Loucy (cell line): ENCODE measurements around the gene DLL4.

Experiments
- H2AFZ ChIP-seq: fragments of 200-600 bp; sonication (generic); 2 replicates; pipeline ENCODE4 v1.6.0; 2016; ENCODE audit warnings: antibody characterized with exemption, mild to moderate bottlenecking, low read length, moderate library complexity
- H3F3A ChIP-seq: fragments of 200-600 bp; 2 replicates; pipeline ENCODE4 v1.6.0; 2016; ENCODE audit warnings: antibody characterized with exemption, low read depth, mild to moderate bottlenecking
- H3K27me3 ChIP-seq: fragments of 200-600 bp; sonication (generic); 2 replicates; pipeline ENCODE4 v1.6.1; 2014; ENCODE audit warnings: low read length, mild to moderate bottlenecking; ENCODE audit not compliant: insufficient read depth, poor library complexity, severe bottlenecking
- H3K36me3 ChIP-seq: fragments of 200-600 bp; sonication (generic); 2 replicates; pipeline ENCODE4 v1.6.1; 2016; ENCODE audit warnings: low read length; ENCODE audit not compliant: insufficient read depth
- H3K4me1 ChIP-seq: fragments of 200-600 bp; sonication (generic); 2 replicates; pipeline ENCODE4 v1.5.1; 2014; ENCODE audit warnings: low read length, mild to moderate bottlenecking; ENCODE audit not compliant: insufficient read depth, poor library complexity, severe bottlenecking
- H3K4me2 ChIP-seq: fragments of 200-600 bp; sonication (generic); 2 replicates; pipeline ENCODE4 v1.6.0; 2014; ENCODE audit warnings: antibody characterized with exemption, low read length, low read depth, mild to moderate bottlenecking; ENCODE audit not compliant: poor library complexity, severe bottlenecking
- H3K4me3 ChIP-seq: fragments of 200-600 bp; sonication (generic); 2 replicates; pipeline ENCODE4 v1.5.1; 2014; ENCODE audit warnings: low read length, mild to moderate bottlenecking, mixed read lengths; ENCODE audit not compliant: poor library complexity, severe bottlenecking
- H3K79me2 ChIP-seq: fragments of 200-600 bp; sonication (generic); 2 replicates; pipeline ENCODE4 v1.6.1; 2014; ENCODE audit warnings: low read length; ENCODE audit not compliant: insufficient read depth
- H3K9ac ChIP-seq: fragments of 200-600 bp; sonication (generic); 2 replicates; pipeline ENCODE4 v1.6.0; 2014; ENCODE audit warnings: mild to moderate bottlenecking, low read depth, low read length, moderate library complexity; ENCODE audit not compliant: poor library complexity, severe bottlenecking
- H3K9me2 ChIP-seq: fragments of 200-600 bp; sonication (generic); replicated peaks from 2 replicates; pipeline ENCODE4 v1.6.1; 2016; ENCODE audit warnings: low read depth, low read length, mixed read lengths
- H3K9me3 ChIP-seq: fragments of 200-600 bp; sonication (generic); 2 replicates; pipeline ENCODE4 v1.6.1; 2014; ENCODE audit warnings: mild to moderate bottlenecking, antibody characterized with exemption, low read length, low read depth; ENCODE audit not compliant: insufficient read depth
- H4K20me1 ChIP-seq: fragments of 200-600 bp; sonication (generic); 2 replicates; pipeline ENCODE4 v1.6.0; 2014; ENCODE audit warnings: antibody characterized with exemption, low read length, mild to moderate bottlenecking; ENCODE audit not compliant: insufficient read depth, poor library complexity, severe bottlenecking
- CTCF ChIP-seq: fragments of 200-600 bp; sonication (generic); conservative IDR thresholded peaks from 2 replicates; pipeline ENCODE4 v1.5.1; 2014; ENCODE audit warnings: mild to moderate bottlenecking, antibody characterized with exemption, low read length
- EZH2phosphoT487 ChIP-seq: fragments of 200-600 bp; IDR thresholded peaks from 2 replicates; pipeline ENCODE4 v1.6.1; 2018; ENCODE audit warnings: antibody characterized with exemption, mild to moderate bottlenecking, moderate library complexity, borderline replicate concordance

DLL4 gene

GRCh38 chr15:40927495-40927872, 1.7 kb upstream of the DLL4 start:
- Histone ChIP-seq H3K9ac (no peak overlapping the region), H3K4me1 (peaks cover 34% of the 10 kb centered on the region), H3K9me2 (no peaks in the 10 kb centered on the region), H2AFZ (0 out of 2 replicates have a peak overlapping the region, but pooled peaks have one; percentile 79), H3K27me3 (peaks cover 16% of the 10 kb centered on the region), H3K4me3 (peak overlapping the region; percentile 74), H3K9me3 (no peaks in the 10 kb centered on the region), H3F3A (no peaks in the 10 kb centered on the region), H3K4me2 (peak overlapping the region; percentile 92), H3K36me3 (no peaks in the 10 kb centered on the region), H3K79me2 (no peaks in the 10 kb centered on the region), H4K20me1 (no peaks in the 10 kb centered on the region)
- no peak for TF ChIP-seq EZH2phosphoT487
- TF ChIP-seq CTCF: no peak

GRCh38 chr15:40927873-40928806, 1.0 kb upstream of the DLL4 start:
- H3K4me1 ChIP-seq: peaks cover 39% of the 10 kb centered on the region
- no peaks in the 10 kb centered on the region for H3K9me2 ChIP-seq
- peak overlapping the region; percentile 74 for H3K4me3 ChIP-seq
- H3K36me3 ChIP-seq: no peaks in the 10 kb centered on the region
- no peaks in the 10 kb centered on the region for H3F3A ChIP-seq
- peak overlapping the region; percentile 92 for H3K4me2 ChIP-seq
- H3K9ac ChIP-seq: no peak overlapping the region
- peaks cover 16% of the 10 kb centered on the region for H3K27me3 ChIP-seq
- no peaks in the 10 kb centered on the region for H4K20me1 ChIP-seq
- peak overlapping the region; percentile 79; the same call in 1 of the 2 replicates for H2AFZ ChIP-seq
- TF ChIP-seq EZH2phosphoT487: no peak
- no peak for TF ChIP-seq CTCF
- H3K9me3 ChIP-seq: no peaks in the 10 kb centered on the region
- no peaks in the 10 kb centered on the region for H3K79me2 ChIP-seq

- H3F3A ChIP-seq: no peaks in the 10 kb centered on the region
- H3K4me1 ChIP-seq: peaks cover 44% of the 10 kb centered on the region
- no peaks in the 10 kb centered on the region for H3K79me2 ChIP-seq
- H2AFZ ChIP-seq: no peak overlapping the region
- H3K4me2 ChIP-seq: no peak overlapping the region
- no peak overlapping the region for H3K4me3 ChIP-seq
- no peaks in the 10 kb centered on the region for H3K36me3 ChIP-seq
- no peak overlapping the region for H3K9ac ChIP-seq
- TF ChIP-seq CTCF (no peak), EZH2phosphoT487 (no peak)
- peaks cover 16% of the 10 kb centered on the region for H3K27me3 ChIP-seq
- no peaks in the 10 kb centered on the region for H3K9me2 ChIP-seq
- no peaks in the 10 kb centered on the region for H4K20me1 ChIP-seq
- H3K9me3 ChIP-seq: no peaks in the 10 kb centered on the region
These were observed 705 bp downstream of the DLL4 start for GRCh38 chr15:40929660-40930429.
